Neutrophil (primary cell): Measurements from ENCODE around the gene ACVR2B.
"Not testable (repeated sequence)": the region's sequence is repeated elsewhere in the genome, so short reads cannot be mapped to it uniquely, and the experiment has no call there.

Source experiments
- H3K27ac ChIP-seq: fragments of 200-600 bp; sonication (generic); 2 replicates; pipeline ENCODE4 v1.5.1; 2016; ENCODE audit warnings: mild to moderate bottlenecking, moderate library complexity
- H3K27me3 ChIP-seq: fragments of 200-600 bp; sonication (generic); 2 replicates; pipeline ENCODE4 v1.6.0; 2016; ENCODE audit warnings: mild to moderate bottlenecking
- H3K36me3 ChIP-seq: fragments of 200-600 bp; sonication (generic); 2 replicates; pipeline ENCODE4 v1.5.1; 2017
- H3K4me1 ChIP-seq, 2 experiments: fragments of 200-600 bp in 1 of 2; sonication (generic) in 1 of 2; 1 replicate in 1 of 2; 2 replicates in 1 of 2; pipeline versions ENCODE4 v1.5.1 to v1.6.1; 2013 to 2016; ENCODE audit warnings: low read depth in 1 of 2, low read length in 1 of 2, mild to moderate bottlenecking in 1 of 2, moderate library complexity in 1 of 2; ENCODE audit not compliant: control insufficient read depth in 1 of 2, insufficient read depth in 1 of 2
- H3K4me3 ChIP-seq, 2 experiments: fragments of 200-600 bp in 1 of 2; sonication (generic) in 1 of 2; 1 replicate in 1 of 2; 2 replicates in 1 of 2; pipeline ENCODE4 v1.5.1; 2013 to 2016; ENCODE audit warnings: low read depth in 1 of 2, low read length in 1 of 2, mild to moderate bottlenecking in 1 of 2, moderate library complexity in 1 of 2
- H3K9me3 ChIP-seq: fragments of 200-600 bp; sonication (generic); 2 replicates; pipeline ENCODE4 v1.5.1; 2016
- CTCF ChIP-seq: fragments of 200-600 bp; sonication (generic); IDR thresholded peaks from 2 replicates; pipeline ENCODE4 v1.5.1; 2016; ENCODE audit warnings: antibody characterized with exemption

ACVR2B gene

GRCh38 chr3:38453075-38453912 is at the start of gene ACVR2B:
TSS of gene ACVR2B (plus strand) at chr3:38453890. CDS start at chr3:38454323, 433 bp downstream.
- peak within 1 kb of the TSS; percentile 59 to 66 for H3K4me3 ChIP-seq
- no peak for TF ChIP-seq CTCF
- peaks cover 24 to 25% of the 10 kb centered on the region in 2 experiments for H3K4me1 ChIP-seq
- H3K36me3 ChIP-seq, result no peaks in the 10 kb centered on the region
- H3K27me3 ChIP-seq, result peaks cover 93% of the 10 kb centered on the region
- no peak within 1 kb of the TSS for H3K27ac ChIP-seq
- no peaks in the 10 kb centered on the region for H3K9me3 ChIP-seq

GRCh38 chr3:38404286-38404685 is 49.4 kb upstream of the ACVR2B start:
- no peaks in the 10 kb centered on the region for H3K4me1 ChIP-seq
- peaks cover 42% of the 10 kb centered on the region for H3K36me3 ChIP-seq
- H3K4me3 ChIP-seq, result no peak overlapping the region
- TF ChIP-seq CTCF, result no peak
- no peaks in the 10 kb centered on the region for H3K27me3 ChIP-seq
- no peak overlapping the region for H3K27ac ChIP-seq
- H3K9me3 ChIP-seq, result no peaks in the 10 kb centered on the region

- Histone ChIP-seq H3K4me1 (no peaks in the 10 kb centered on the region), H3K9me3 (no peaks in the 10 kb centered on the region), H3K4me3 (no peak overlapping the region), H3K27me3 (no peaks in the 10 kb centered on the region), H3K27ac (no peak overlapping the region), H3K36me3 (no peaks in the 10 kb centered on the region)
- TF ChIP-seq CTCF, result no peak
Measured at GRCh38 chr3:38411591-38411990, 42.1 kb upstream of the ACVR2B start.

- not testable (repeated sequence) for H3K36me3 ChIP-seq, H3K27ac ChIP-seq
Measured at GRCh38 chr3:38420758-38421157, 32.9 kb upstream of the ACVR2B start.

GRCh38 chr3:38421679-38422336 is 31.9 kb upstream of the ACVR2B start:
- no peak overlapping the region for H3K4me3 ChIP-seq
- H3K9me3 ChIP-seq, result no peaks in the 10 kb centered on the region
- no peaks in the 10 kb centered on the region for H3K36me3 ChIP-seq
- H3K27ac ChIP-seq, result no peak overlapping the region
- TF ChIP-seq CTCF, result no peak
- H3K4me1 ChIP-seq, result no peaks in the 10 kb centered on the region
- no peaks in the 10 kb centered on the region for H3K27me3 ChIP-seq

More at GRCh38 chr3:38420758-38421157, 32.9 kb upstream of the ACVR2B start:
- not testable (repeated sequence) for H3K9me3 ChIP-seq, H3K4me3 ChIP-seq, H3K4me1 ChIP-seq, H3K27me3 ChIP-seq

GRCh38 chr3:38426798-38427426 is 26.8 kb upstream of the ACVR2B start:
- not testable (repeated sequence) for H3K27ac ChIP-seq, H3K4me3 ChIP-seq

GRCh38 chr3:38432871-38433658 is 20.6 kb upstream of the ACVR2B start:
- H3K27me3 ChIP-seq, H3K4me3 ChIP-seq, H3K27ac ChIP-seq, H3K4me1 ChIP-seq, H3K36me3 ChIP-seq: not testable (repeated sequence)
- peaks cover 19% of the 10 kb centered on the region for H3K9me3 ChIP-seq

More at GRCh38 chr3:38426798-38427426, 26.8 kb upstream of the ACVR2B start:
- H3K4me1 ChIP-seq, H3K9me3 ChIP-seq, H3K27me3 ChIP-seq, H3K36me3 ChIP-seq: not testable (repeated sequence)

GRCh38 chr3:38433661-38434060 is 20.0 kb upstream of the ACVR2B start:
- not testable (repeated sequence) for H3K27ac ChIP-seq, H3K36me3 ChIP-seq, H3K27me3 ChIP-seq, H3K4me1 ChIP-seq, H3K4me3 ChIP-seq
- peaks cover 19% of the 10 kb centered on the region for H3K9me3 ChIP-seq
